Epithelial cell of proximal tubule (primary cell): ENCODE measurements around the gene TBL1X. TPM values are rescaled to one million over a fixed set of nuclear protein-coding genes. Genes with fewer than 3 reads are reported as not detected.

ENCODE experiments used
- DNase-seq: peaks from one replicate; pipeline ENCODE4 v3.0.0-alpha.2; 2011; ENCODE audit warnings: low read depth
- H3K4me3 ChIP-seq: 2 replicates; pipeline ENCODE4 v1.5.1; 2011; ENCODE audit warnings: low read depth, mild to moderate bottlenecking, low read length
- total RNA-seq: library from RNA; depleted of rRNA; stranded (reverse); fragments of >200 nt; gene quantifications from 2 replicates; pipeline ENCODE4 v1.2.3, GENCODE V29; 2015
- TF ChIP-seq, protein P1 (sequence below): conservative IDR thresholded peaks from 2 replicates; pipeline ENCODE4 v1.5.1; 2012; ENCODE audit warnings: low read depth, mild to moderate bottlenecking, low read length

TBL1X gene
- total RNA-seq, 1 donor from 2014 or later = 9.1 TPM

GRCh38 chrX:9665113-9665512 is 200.3 kb downstream of the TBL1X start:
- TF ChIP-seq, protein P1, sequence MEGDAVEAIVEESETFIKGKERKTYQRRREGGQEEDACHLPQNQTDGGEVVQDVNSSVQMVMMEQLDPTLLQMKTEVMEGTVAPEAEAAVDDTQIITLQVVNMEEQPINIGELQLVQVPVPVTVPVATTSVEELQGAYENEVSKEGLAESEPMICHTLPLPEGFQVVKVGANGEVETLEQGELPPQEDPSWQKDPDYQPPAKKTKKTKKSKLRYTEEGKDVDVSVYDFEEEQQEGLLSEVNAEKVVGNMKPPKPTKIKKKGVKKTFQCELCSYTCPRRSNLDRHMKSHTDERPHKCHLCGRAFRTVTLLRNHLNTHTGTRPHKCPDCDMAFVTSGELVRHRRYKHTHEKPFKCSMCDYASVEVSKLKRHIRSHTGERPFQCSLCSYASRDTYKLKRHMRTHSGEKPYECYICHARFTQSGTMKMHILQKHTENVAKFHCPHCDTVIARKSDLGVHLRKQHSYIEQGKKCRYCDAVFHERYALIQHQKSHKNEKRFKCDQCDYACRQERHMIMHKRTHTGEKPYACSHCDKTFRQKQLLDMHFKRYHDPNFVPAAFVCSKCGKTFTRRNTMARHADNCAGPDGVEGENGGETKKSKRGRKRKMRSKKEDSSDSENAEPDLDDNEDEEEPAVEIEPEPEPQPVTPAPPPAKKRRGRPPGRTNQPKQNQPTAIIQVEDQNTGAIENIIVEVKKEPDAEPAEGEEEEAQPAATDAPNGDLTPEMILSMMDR = no peak
- H3K4me3 ChIP-seq = no peak overlapping the region
- no peak for DNase-seq

DNA sequence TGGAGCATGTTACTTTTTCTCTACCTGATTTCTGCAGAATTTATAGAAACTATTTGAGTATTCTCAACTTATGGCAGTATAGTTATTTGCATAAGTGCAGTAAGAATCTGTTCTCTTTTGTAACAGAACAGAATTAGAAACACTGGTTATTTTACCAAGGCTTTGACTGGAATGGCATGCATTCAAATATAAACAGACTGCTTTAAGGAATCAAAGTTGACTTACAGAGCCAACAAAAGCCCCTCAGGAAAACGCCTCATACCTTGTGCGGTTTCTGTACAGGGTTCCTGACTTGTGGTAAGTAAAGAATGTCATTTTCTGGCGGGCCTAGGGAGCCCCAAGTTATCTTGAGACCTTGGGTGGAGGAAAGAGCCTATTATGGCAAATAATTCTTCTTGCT is 203.7 kb downstream of the TBL1X start:
- TF ChIP-seq, protein P1 = no peak
- no peak overlapping the region for H3K4me3 ChIP-seq
- no peak for DNase-seq

GRCh38 chrX:9670136-9670814 is 205.4 kb downstream of the TBL1X start:
- DNase-seq = no peak

DNA sequence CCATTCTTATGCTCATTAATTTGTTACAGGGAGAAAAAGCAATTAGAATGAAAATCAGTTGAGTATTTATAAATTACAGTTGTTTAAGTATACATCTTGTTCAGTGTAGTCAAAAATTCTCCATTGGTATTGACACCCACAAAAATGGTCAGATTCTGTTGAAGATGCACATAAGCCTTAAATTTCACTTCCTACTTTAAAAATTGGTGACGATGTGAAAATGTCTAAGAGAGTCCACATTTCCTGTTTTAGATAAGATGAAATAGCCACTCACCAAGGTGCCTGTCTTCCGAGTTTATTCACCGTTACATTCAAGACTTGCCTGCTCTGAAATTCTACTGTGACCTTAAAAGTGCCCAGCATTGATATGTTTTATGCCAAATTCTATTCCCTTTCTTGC is 207.1 kb downstream of the TBL1X start:
- no peak for DNase-seq
- TF ChIP-seq, protein P1 = no peak
- H3K4me3 ChIP-seq = no peak overlapping the region

More at GRCh38 chrX:9670136-9670814, 205.4 kb downstream of the TBL1X start:
- TF ChIP-seq, protein P1 = no peak
- no peak overlapping the region for H3K4me3 ChIP-seq

DNA sequence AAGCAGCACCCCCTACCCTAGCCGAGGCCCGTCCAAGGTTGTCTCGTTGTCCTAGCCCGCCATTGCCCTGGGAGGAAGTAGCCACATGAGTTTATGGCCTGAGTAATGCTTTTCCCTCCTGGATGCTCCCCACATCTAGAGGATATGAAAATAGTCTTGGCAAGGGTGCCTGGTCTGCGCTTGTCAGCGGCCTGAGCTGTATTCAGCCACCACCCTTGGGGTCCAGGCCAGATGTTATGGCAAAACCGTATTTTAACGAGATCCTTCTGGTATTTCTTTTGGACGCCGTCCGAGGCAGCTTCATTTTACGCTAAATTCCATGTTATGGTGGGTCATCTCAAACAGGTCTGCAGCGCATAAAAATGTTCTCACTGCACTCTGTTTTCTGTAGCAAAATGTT is 211.4 kb downstream of the TBL1X start:
- TF ChIP-seq, protein P1 = no peak
- DNase-seq = no peak
- no peak overlapping the region for H3K4me3 ChIP-seq

DNA sequence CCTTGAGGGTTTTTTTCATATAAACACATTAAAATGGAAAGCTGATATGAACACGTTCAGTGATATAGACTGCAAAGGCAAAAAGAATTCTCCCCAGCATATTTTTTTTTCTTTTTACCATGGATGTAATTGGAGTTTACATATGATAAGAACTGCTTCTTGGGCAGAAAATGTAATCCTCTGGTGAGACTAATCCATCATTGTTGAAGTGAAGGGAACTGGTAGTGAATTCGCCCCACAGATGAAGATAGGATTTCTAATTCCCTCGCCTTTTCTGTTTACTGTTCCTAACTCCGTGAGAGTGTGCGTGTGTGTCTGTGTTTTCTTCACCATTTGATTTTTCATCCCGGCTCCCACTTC is 211.9 kb downstream of the TBL1X start:
- H3K4me3 ChIP-seq = no peak overlapping the region
- TF ChIP-seq, protein P1 = no peak
- DNase-seq = no peak

DNA sequence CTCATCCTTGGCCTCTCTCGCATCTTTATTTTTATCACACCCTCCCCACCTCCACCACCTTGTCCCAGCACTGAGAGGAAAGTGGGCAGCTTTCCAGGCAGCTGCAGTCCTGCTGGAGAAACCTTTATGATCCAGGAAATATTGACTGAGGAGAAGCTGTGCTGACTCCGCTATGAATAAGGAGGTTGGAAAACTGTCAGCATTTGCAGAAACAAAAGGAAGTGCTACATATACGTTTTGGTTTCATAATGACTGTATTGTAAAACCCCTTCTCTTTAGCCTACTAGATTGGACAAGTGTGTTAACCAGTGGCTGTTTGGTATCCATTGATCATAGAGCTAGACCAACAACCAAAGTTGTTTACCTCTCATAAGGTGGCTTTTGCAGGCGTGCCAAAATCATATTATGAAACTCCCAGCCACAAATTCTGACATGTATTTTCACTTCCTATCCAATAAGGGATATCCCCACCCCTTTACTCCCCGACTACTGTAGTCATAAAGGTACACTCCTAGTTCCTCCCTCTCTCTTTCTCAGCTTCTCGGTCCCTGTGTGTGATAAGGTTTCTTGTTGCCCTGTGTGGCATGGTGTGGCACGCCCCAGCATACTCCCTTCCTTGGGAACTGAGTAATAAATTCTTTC is 212.4 kb downstream of the TBL1X start:
- TF ChIP-seq, protein P1 = no peak
- DNase-seq = no peak
- no peak overlapping the region for H3K4me3 ChIP-seq
